ENCODE results near the gene TMTC2. TPM values are rescaled to one million over a fixed set of nuclear protein-coding genes. Genes with fewer than 3 reads are reported as not detected.

The TMTC2 gene
- total RNA-seq, 2 experiments from 2014 or later: 1.8 to 2.1 TPM

- Histone ChIP-seq H3K4me3 (ENCODE audit: low read length) (no peak overlapping the region), H3K27ac (ENCODE audit: low read depth in 1 of 2, low read length in 2 of 2) (no peak overlapping the region)
- POLR2A ChIA-PET: no interaction called here
Measured at GRCh38 chr12:82893896-82894295, 207.2 kb downstream of the TMTC2 start.

DNA sequence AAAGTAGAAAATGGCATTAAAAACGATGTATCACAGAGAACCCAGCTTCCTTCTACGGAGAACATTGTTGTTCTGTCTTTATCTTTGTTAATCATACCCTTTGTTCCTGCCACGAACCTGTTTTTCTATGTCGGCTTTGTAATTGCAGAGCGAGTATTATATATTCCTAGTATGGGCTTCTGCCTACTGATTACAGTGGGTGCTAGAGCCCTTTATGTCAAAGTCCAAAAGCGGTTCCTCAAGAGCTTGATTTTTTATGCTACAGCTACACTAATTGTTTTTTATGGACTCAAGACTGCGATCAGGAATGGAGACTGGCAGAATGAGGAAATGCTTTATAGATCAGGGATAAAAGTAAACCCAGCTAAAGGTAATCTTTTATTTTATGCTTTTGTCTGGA lies 209.6 kb downstream of the TMTC2 start:
- H3K27ac Mint-ChIP-seq: no peak overlapping the region
- Histone ChIP-seq H3K27ac (ENCODE audit: low read depth in 1 of 2, low read length in 2 of 2) (no peak overlapping the region), H3K9me3 (ENCODE audit: control insufficient read depth in 1 of 2, insufficient read depth in 1 of 2, low read length in 2 of 2) (no peaks in the 10 kb centered on the region), H3K36me3 (ENCODE audit: insufficient read depth, low read length) (no peaks in the 10 kb centered on the region), H3K4me1 (ENCODE audit: insufficient read depth, low read length) (no peaks in the 10 kb centered on the region), H3K27me3 (ENCODE audit: control insufficient read depth in 1 of 2, insufficient read depth in 2 of 2, low read length in 2 of 2) (no peaks in the 10 kb centered on the region), H3K4me3 (ENCODE audit: low read length) (no peak overlapping the region)
- ChIA-PET CTCF (no interaction called here), POLR2A (no interaction called here)
- ATAC-seq (ENCODE audit: poor library complexity) (no peak), DNase-seq (no peak)
- intact Hi-C loops (cut with DNase I, micrococcal nuclease): no loop called here
- no peak overlapping the region for H3K4me3 Mint-ChIP-seq
- H3K9me3 Mint-ChIP-seq: no peaks in the 10 kb centered on the region
- no peaks in the 10 kb centered on the region for H3K27me3 Mint-ChIP-seq
- TF ChIP-seq, protein P1, sequence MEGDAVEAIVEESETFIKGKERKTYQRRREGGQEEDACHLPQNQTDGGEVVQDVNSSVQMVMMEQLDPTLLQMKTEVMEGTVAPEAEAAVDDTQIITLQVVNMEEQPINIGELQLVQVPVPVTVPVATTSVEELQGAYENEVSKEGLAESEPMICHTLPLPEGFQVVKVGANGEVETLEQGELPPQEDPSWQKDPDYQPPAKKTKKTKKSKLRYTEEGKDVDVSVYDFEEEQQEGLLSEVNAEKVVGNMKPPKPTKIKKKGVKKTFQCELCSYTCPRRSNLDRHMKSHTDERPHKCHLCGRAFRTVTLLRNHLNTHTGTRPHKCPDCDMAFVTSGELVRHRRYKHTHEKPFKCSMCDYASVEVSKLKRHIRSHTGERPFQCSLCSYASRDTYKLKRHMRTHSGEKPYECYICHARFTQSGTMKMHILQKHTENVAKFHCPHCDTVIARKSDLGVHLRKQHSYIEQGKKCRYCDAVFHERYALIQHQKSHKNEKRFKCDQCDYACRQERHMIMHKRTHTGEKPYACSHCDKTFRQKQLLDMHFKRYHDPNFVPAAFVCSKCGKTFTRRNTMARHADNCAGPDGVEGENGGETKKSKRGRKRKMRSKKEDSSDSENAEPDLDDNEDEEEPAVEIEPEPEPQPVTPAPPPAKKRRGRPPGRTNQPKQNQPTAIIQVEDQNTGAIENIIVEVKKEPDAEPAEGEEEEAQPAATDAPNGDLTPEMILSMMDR (IDR thresholded peaks at IDR 0.05): no peak
- no peaks in the 10 kb centered on the region for H3K36me3 Mint-ChIP-seq (ENCODE audit: low read depth)
- H3K4me1 Mint-ChIP-seq (ENCODE audit: low read depth): no peaks in the 10 kb centered on the region

More at GRCh38 chr12:82893896-82894295, 207.2 kb downstream of the TMTC2 start:
- ATAC-seq (ENCODE audit: poor library complexity): no peak
- Histone ChIP-seq H3K4me1 (ENCODE audit: insufficient read depth, low read length) (no peaks in the 10 kb centered on the region), H3K36me3 (ENCODE audit: insufficient read depth, low read length) (no peaks in the 10 kb centered on the region), H3K9me3 (ENCODE audit: control insufficient read depth in 1 of 2, insufficient read depth in 1 of 2, low read length in 2 of 2) (no peaks in the 10 kb centered on the region), H3K27me3 (ENCODE audit: control insufficient read depth in 1 of 2, insufficient read depth in 2 of 2, low read length in 2 of 2) (no peaks in the 10 kb centered on the region)
- Mint-ChIP-seq H3K36me3 (ENCODE audit: low read depth) (no peaks in the 10 kb centered on the region), H3K9me3 (no peaks in the 10 kb centered on the region), H3K4me1 (ENCODE audit: low read depth) (no peaks in the 10 kb centered on the region), H3K4me3 (no peak overlapping the region), H3K27ac (no peak overlapping the region), H3K27me3 (no peaks in the 10 kb centered on the region)
- intact Hi-C loops (cut with DNase I, micrococcal nuclease): no loop called here
- no peak for DNase-seq
- TF ChIP-seq, protein P1 (IDR thresholded peaks at IDR 0.05): no peak
- CTCF ChIA-PET: no interaction called here

DNA sequence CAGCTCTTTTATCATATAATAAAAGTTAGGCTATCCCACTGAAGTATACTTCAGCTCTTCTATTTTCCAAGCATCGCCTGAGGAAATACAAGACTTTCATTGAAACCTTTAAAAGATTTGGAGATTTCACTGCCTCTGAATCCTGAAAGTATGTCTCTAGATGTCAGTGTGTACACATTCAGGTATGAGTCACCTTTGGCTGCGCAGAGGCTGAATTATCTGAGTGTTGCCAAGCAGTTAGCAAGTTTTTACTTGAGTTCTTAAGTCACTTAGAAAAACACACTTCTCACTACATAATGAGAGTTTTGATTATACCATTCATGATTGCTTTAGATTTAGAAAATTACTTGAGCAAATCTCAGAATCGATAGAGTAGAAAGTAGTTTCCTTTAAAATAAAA lies 210.3 kb downstream of the TMTC2 start:
- intact Hi-C loops (cut with DNase I, micrococcal nuclease): no loop called here
- Histone ChIP-seq H3K4me3 (ENCODE audit: low read length) (no peak overlapping the region), H3K4me1 (ENCODE audit: insufficient read depth, low read length) (no peaks in the 10 kb centered on the region), H3K36me3 (ENCODE audit: insufficient read depth, low read length) (no peaks in the 10 kb centered on the region), H3K27ac (ENCODE audit: low read depth in 1 of 2, low read length in 2 of 2) (no peak overlapping the region), H3K9me3 (ENCODE audit: control insufficient read depth in 1 of 2, insufficient read depth in 1 of 2, low read length in 2 of 2) (no peaks in the 10 kb centered on the region), H3K27me3 (ENCODE audit: control insufficient read depth in 1 of 2, insufficient read depth in 2 of 2, low read length in 2 of 2) (no peaks in the 10 kb centered on the region)
- H3K36me3 Mint-ChIP-seq (ENCODE audit: low read depth): no peaks in the 10 kb centered on the region
- TF ChIP-seq, protein P1 (IDR thresholded peaks at IDR 0.05): no peak
- no peak overlapping the region for H3K27ac Mint-ChIP-seq
- H3K4me1 Mint-ChIP-seq (ENCODE audit: low read depth): no peaks in the 10 kb centered on the region
- no peak for ATAC-seq (ENCODE audit: poor library complexity)
- H3K4me3 Mint-ChIP-seq: no peak overlapping the region
- no peaks in the 10 kb centered on the region for H3K9me3 Mint-ChIP-seq
- ChIA-PET POLR2A (no interaction called here), CTCF (no interaction called here)
- no peaks in the 10 kb centered on the region for H3K27me3 Mint-ChIP-seq
- DNase-seq: no peak

Measured in CD4-positive, alpha-beta T cell (primary cell).